Activated naive CD8-positive, alpha-beta T cell treated with anti-CD3 and anti-CD28 coated beads, Interleukin-2, amount 50 U/mL, for 16 hours (primary cell): ENCODE measurements around the gene SPRR2A.
"Not testable (repeated sequence)": the region's sequence is repeated elsewhere in the genome, so short reads cannot be mapped to it uniquely, and the experiment has no call there.

Source experiments
- DNase-seq: peaks from one replicate; pipeline ENCODE4 v3.0.0-alpha.2; 2020; ENCODE audit warnings: low read depth, low spot score

Gene SPRR2A

GRCh38 chr1:153057375-153057774 is at the start of gene SPRR2A:
SPRR2A (minus strand) TSS chr1:153057512; CDS start chr1:153056735, 777 bp downstream.
- DNase-seq, result no peak

DNA sequence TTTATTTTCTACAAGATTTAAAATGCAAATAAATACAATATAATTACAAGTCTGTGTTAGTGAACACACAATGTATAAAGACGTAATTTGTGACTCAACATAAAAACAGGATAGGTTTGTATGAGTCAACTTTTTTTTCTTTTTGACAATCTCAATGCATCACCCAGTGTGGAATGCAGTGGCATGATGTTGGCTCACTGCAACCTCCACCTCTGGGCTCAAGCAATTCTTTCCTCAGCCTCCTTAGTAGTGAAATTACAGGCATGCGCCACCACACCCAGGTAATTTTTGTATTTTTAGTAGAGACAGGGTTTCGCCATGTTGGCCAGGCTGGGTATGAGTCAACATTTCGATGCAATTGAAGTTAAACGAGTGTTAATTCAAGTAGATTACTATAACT is 42.9 kb upstream of the SPRR2A start:
- no peak for DNase-seq

DNA sequence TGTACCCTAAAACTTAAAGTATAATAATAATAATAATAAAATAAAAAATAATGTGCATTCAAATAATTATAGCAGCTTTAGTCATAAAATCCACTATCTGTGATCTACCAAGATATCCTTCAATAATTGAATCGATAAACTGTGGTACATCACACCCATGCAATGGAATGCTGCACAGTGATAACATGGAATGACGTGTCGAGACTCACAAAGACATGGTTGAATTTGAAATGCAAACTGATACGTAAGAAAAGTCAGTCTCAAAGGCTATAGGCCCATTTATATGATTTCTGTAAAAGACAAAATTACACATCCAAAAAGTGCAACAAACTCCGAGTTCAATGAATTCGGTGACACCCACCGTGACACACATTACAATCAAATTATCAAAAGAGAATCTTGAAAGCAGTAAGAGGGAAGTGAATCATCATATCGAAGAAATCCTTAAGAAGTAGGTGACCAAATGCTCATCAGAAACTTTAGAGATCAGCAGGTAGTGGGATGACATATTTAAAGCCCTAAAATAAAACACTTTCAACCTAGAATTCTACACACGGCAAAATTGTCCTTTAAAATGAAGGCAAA is 42.2 kb upstream of the SPRR2A start:
- DNase-seq, result no peak

- no peak for DNase-seq
Observed at GRCh38 chr1:153095764-153096163, 38.5 kb upstream of the SPRR2A start.

- no peak for DNase-seq
Observed at GRCh38 chr1:153094426-153094825, 37.1 kb upstream of the SPRR2A start, which contains the start of gene SPRR2E. SPRR2E (minus strand) TSS chr1:153094526; CDS start chr1:153093751, 775 bp downstream.

DNA sequence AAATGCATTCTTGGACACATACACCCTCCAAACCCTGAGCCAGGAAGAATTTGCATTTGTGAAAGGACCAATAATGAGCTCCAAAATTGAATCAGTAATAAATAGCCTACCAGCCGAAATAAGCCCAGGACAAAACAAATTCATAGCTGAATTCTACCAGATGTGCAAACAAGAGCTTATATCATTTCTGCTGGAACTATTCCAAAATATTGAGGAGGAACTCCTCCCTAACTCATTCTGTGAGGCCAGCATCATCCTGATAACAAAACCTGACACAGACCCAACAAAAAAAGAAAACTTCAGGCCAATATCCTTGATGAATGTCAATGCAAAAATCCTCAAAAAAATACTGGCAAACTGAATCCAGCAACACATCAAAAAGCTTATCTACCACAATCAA is 30.3 kb upstream of the SPRR2A start:
- no peak for DNase-seq

GRCh38 chr1:153081736-153082135 is 24.4 kb upstream of the SPRR2A start:
- DNase-seq, result no peak

DNA sequence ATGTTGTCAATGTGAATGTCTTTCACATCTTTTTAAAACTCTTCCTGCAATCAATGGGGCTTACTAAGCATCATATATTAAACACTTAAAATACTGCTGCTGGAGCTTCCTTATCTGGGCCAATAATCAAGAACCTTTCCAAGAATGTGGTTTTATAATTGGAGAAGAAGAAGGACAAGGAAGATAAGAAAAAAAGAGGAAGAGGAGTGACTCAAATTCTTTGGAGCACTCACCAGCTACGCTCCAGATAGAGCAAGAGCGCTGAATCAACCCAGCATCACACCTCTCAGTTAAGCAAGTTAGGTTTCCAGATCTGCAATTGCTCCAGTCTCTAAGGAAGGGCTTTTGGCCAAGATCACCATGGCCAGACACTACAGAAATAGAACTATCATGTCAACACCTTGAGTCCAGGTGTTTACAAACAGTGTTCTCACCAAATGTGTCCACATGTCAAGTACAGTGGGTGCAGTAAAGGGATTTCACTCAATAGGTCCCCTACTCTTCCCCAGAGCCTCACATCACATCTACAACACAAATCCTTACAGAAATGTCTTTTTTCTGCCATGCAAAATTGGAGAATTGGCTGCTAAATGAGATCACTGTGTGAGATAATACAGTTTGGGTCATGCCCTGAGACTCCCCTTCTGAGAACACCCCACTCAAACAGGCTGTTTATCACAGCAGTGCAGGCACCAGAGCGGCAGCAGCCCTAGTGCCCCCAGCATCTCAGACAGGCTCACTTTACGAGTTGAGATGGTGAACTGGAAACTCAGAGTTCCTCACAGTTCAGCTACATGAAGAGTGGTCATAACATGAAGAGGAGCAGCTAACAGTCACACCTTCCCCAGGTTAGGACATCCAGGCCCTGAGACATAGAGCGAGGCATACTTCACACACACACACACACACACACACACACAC is 15.8 kb upstream of the SPRR2A start:
- DNase-seq, result no peak

DNA sequence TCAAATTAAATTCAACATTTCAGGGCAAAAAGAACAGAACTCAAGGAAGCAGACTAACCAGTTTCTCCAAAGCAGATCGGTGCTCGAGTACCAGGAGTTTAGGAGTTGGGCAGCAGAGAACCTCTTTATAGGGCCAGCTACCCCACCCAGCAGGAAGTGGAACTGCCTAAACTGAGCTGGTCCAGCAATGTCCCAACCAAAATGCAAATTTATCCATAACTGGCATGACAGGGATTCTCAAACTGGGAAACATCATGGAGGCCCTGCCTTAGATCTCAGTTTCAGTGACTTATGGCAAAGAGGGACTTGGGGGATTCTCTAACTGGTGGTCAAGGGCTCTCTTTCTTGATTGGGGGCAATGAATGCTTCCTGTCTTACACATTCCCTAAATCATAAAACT is 14.2 kb upstream of the SPRR2A start, which contains the start of gene SPRR2B:
Gene SPRR2B (minus strand): TSS at position 101 of the 400 bp plus-strand sequence. CDS start 772 bp downstream, outside the sequence.
- no peak for DNase-seq

- no peak for DNase-seq
Observed at GRCh38 chr1:153070243-153070642, 12.9 kb upstream of the SPRR2A start.

DNA sequence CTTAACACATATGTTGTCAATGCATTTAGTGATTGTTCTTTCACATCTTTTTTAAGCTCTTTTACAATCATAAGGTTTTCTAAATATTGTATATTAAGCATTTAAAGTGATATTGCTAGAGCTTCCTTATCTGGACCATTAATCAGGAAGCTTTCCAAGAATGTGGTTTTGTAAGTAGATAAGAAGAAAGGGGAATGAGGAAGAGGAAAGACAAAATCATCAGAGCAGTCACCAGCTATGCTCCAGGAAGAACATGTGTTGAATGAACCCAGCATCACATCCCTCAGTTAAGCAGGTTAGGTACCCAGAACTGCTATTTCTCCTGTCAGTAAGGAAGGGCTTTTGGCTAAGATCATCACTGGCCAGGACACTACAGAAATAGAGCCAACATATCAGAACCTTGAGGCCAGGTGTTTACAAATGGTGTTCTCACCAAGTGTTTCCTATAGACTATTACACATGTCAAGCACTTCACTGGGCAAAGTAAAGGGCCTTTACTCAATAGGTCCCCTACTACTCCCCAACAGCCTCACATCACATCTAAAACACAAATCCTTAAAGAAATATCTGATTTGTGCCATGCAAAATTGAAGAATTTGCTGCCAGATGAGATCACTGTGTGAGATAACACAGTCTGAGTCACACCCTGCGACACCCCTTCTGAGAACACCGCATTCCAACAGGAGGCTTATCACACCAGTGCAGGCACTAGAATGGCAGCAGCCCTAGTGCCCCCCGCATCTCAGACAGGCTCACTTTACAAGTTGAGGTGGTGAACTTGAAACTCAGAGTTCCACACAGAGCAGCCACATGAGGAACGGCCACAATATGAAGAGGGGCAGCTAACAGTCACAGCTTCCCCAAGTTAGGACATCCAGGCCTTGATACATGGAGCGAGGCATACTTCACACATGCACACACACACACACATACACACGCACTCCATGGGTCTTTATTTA is 1.8 kb upstream of the SPRR2A start:
- DNase-seq, result no peak

- DNase-seq, result no peak
Observed at GRCh38 chr1:153058154-153058553, 842 bp upstream of the SPRR2A start.

DNA sequence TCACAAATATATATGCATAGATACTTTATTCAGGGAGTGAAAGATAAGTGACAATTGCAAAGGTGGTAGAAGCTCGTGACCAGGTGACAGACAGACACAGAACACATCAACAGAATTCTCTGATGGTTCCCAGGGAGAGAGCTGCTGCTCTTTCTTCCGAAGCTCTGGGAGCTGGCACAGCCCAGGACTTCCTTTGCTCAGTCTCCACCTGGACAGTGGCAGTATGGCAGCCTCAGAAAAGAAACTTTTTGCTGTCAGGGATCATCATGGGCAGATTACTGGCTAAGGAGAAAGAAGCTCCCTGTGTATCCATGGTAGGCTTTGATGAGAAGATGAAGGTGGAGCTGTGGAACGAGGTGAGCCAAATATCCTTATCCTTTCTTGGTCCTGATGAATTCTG is 1.2 kb downstream of the SPRR2A start:
- DNase-seq, result not testable (repeated sequence)

DNA sequence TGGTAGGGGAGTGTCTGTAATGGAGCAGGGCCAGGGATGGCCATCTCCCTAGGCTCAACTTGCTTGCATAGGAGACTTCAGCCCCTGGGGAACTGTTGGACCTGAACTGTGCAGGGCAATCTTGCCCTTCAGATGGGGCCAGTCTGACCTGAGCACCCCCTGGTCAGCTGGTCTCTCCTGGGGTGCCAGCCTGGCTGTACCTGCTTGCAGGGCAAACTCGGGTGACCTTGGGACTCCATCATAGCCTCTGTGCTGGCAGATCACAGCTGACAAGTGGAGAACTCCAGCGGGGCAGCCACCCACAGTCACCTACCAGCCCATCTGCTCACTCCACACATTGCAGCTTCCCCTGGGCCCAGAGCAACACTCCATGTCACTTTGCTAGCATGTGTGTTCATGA is 8.1 kb downstream of the SPRR2A start:
- DNase-seq, result no peak

DNA sequence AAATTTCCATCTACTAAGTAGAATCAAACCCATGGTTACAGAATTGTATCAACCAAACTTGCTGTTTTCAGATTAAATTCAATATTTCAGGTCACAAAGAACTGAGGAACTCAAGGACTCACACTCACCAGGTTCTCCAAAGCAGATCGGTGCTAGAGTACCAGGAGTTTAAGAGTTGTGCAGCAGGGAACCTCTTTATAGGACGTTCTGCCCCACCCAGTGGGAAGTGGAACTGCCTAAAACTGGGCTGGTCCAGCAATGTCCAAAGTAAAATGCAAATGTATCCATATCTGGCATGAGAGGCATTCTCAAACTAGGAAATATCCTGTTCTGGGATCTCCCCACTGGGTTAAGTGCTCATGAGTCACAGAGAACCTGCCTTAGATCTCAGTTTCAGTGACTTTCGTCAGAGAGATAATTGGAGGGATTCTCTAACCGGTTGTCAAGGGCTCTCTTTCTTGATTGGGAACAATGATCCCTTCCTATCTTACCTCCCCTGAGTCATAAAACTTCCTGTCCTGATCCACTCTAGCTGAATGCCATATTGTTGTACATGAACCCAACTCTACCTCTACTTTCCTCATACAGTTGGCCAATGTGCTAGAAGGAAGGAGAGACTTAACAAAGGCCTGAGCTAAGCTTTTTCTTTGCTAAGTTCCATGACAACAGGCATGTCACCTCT is 16.2 kb downstream of the SPRR2A start, which contains the start of gene SPRR2D:
Gene SPRR2D (minus strand): TSS at position 171 of the 682 bp plus-strand sequence. CDS start 774 bp downstream, outside the sequence.
- DNase-seq, result no peak

DNA sequence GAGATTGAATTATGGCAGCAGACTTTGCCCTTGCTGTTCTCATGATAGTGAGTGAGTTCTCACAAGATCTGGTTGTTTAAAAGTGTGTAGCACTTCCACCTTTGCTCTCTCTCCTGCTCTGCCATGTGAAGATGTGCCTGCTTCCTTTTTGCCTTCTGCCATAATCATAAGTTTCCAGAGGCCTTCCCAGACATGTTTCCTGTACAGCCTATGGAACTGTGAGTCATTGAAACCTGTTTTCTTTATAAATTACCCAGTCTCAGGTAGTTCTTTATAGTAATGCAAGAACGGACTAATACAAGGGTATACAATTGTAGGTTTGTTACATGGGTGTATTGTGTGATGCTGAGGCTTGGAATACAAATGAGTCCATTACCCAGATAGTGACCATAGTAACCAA is 22.1 kb downstream of the SPRR2A start:
- no peak for DNase-seq

- DNase-seq, result no peak
Observed at GRCh38 chr1:153032677-153033308, 24.5 kb downstream of the SPRR2A start.

DNA sequence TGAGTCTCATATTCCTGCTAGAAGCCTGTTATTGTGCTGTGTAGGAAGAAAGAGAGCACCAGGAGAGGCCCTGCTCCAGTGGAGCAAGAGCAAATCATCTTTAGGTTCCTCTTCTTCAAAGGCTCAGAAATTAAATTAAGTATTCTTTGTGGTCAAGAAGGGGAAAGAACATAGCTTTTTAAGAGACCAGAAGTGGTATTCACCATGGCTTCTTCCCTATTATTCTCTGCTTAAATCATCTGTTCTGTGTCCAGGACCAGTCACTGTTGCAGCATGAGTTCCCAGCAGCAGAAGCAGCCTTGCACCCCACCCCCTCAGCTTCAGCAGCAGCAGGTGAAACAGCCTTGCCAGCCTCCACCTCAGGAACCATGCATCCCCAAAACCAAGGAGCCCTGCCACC is 25.2 kb downstream of the SPRR2A start:
- DNase-seq, result no peak

DNA sequence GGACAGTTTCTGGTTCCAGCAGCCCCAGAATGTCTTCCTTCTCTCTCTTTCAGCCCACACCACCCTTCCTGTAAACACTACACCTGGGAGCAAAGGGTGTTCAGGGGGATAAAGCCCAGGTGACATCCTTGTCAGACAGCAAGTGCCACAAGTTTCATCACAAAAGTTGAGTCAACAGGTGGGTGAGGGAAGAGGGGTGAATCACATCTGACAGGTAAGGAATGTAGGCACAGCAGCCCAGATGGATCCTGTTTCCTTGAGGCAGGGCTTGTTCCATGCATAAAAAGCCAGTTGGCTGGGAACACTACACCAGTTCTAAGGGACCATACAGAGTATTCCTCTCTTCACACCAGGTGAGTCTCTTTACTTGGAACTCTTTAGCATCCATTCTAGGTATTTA is 26.4 kb downstream of the SPRR2A start, which contains the start of gene SPRR1B:
Gene SPRR1B (plus strand): TSS at position 309 of the 400 bp plus-strand sequence. CDS start 1,143 bp downstream, outside the sequence.
- DNase-seq, result no peak

- no peak for DNase-seq
Observed at GRCh38 chr1:153028766-153029165, 28.5 kb downstream of the SPRR2A start.
